ENCODE data around the gene SPATS2L. TPM values are rescaled to one million over a fixed set of nuclear protein-coding genes. Genes with fewer than 3 reads are reported as not detected.

SPATS2L gene
- total RNA-seq, 4 donors from 2014 or later, result 60.7 to 81.3 (median 61.3) TPM

GRCh38 chr2:200310545-200310971 is 4.1 kb downstream of the SPATS2L start:
- 83% methylated on average over 2 of the region's 2 CpGs for WGBS, 2 donors
- no peak for TF ChIP-seq POLR2A (IDR thresholded peaks at IDR 0.05)
- no peak for TF ChIP-seq CTCF (IDR thresholded peaks at IDR 0.05)
- intact Hi-C loops (cut with DNase I; ENCODE audit: low total_unique reads), result no loop called here
- DNase-seq (ENCODE audit: low spot score in 2 of 2), result no peak
- no peak overlapping the region for H3K4me3 ChIP-seq (ENCODE audit: low read depth, poor library complexity, severe bottlenecking)

GRCh38 chr2:200311139-200311538 is 4.6 kb downstream of the SPATS2L start:
- no peak overlapping the region for H3K4me3 ChIP-seq (ENCODE audit: low read depth, poor library complexity, severe bottlenecking)
- TF ChIP-seq CTCF (IDR thresholded peaks at IDR 0.05) (no peak), POLR2A (IDR thresholded peaks at IDR 0.05) (no peak)
- 72 to 84% methylated on average over 3 of the region's 3 CpGs for WGBS, 2 donors
- intact Hi-C loops (cut with DNase I; ENCODE audit: low total_unique reads), result no loop called here
- DNase-seq (ENCODE audit: low spot score in 2 of 2), result no peak

DNA sequence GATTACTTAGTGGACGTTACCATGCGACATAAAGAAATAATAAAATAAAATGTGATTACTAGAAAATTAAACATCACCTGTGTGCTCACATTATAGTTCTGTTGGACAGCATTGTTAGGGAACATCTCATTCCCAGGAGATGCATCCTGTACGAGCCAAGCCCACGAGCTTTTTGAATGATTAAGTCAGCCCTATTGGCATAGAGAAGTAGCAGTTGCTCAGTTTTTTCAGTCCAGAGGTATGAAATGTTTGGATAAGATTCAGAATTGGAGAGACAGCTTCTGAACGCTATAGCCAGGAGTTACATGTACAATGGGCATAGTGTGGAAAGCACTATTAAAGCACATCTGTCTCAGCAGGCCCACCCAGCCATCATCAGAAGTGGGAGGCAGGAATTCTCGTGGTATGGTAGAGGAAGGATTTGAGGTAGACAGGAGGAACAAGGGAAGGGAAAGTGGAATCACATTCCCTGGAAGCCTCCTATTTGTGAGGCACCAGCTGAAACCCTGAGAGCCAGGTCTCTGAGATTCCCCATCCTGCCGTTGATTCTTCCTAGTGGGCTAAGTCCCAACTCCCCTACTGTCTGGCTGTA is 8.6 kb downstream of the SPATS2L start:
- no peak for DNase-seq (ENCODE audit: low spot score in 2 of 2)
- intact Hi-C loops (cut with DNase I; ENCODE audit: low total_unique reads), result no loop called here
- TF ChIP-seq POLR2A (IDR thresholded peaks at IDR 0.05), result no peak
- WGBS, 2 donors, result 69 to 79% methylated on average over 7 of the region's 7 CpGs
- H3K4me3 ChIP-seq (ENCODE audit: low read depth, poor library complexity, severe bottlenecking), result no peak overlapping the region

GRCh38 chr2:200317975-200318374 is 11.5 kb downstream of the SPATS2L start:
- 49 to 63% methylated on average over 3 of the region's 3 CpGs for WGBS, 2 donors
- intact Hi-C loops (cut with DNase I; ENCODE audit: low total_unique reads), result no loop called here
- H3K4me3 ChIP-seq (ENCODE audit: low read depth, poor library complexity, severe bottlenecking), result no peak overlapping the region
- no peak for TF ChIP-seq POLR2A (IDR thresholded peaks at IDR 0.05)
- no peak for TF ChIP-seq CTCF (IDR thresholded peaks at IDR 0.05)
- DNase-seq (ENCODE audit: low spot score in 2 of 2), result no peak

- TF ChIP-seq CTCF (IDR thresholded peaks at IDR 0.05), result no peak
- no peak for TF ChIP-seq POLR2A (IDR thresholded peaks at IDR 0.05)
- no peak overlapping the region for H3K4me3 ChIP-seq (ENCODE audit: low read depth, poor library complexity, severe bottlenecking)
- intact Hi-C loops (cut with DNase I; ENCODE audit: low total_unique reads), result no loop called here
- DNase-seq (ENCODE audit: low spot score in 2 of 2), result no peak
- WGBS, 2 donors, result 87 to 94% methylated on average over 10 of the region's 10 CpGs
Measured at GRCh38 chr2:200318940-200319435, 12.5 kb downstream of the SPATS2L start.

- TF ChIP-seq CTCF (IDR thresholded peaks at IDR 0.05), result no peak
- no peak for TF ChIP-seq POLR2A (IDR thresholded peaks at IDR 0.05)
- WGBS, 2 donors, result 74 to 80% methylated on average over 4 of the region's 4 CpGs
- intact Hi-C loops (cut with DNase I; ENCODE audit: low total_unique reads), result no loop called here
- no peak for DNase-seq (ENCODE audit: low spot score in 2 of 2)
- H3K4me3 ChIP-seq (ENCODE audit: low read depth, poor library complexity, severe bottlenecking), result no peak overlapping the region
Measured at GRCh38 chr2:200319548-200320337, 13.2 kb downstream of the SPATS2L start.

All from lower leg skin (tissue), 4 donors.